Measurements from ENCODE around the gene CACNA1C. TPM values are rescaled to one million over a fixed set of nuclear protein-coding genes. Genes with fewer than 3 reads are reported as not detected.
A peak's percentile ranks its signal among the peaks of the same experiment; 100 is the strongest.

Gene CACNA1C
- total and polyA plus RNA-seq, 5 donors from 2014 or later: 0.02 to 0.14 (median 0.10) TPM

DNA sequence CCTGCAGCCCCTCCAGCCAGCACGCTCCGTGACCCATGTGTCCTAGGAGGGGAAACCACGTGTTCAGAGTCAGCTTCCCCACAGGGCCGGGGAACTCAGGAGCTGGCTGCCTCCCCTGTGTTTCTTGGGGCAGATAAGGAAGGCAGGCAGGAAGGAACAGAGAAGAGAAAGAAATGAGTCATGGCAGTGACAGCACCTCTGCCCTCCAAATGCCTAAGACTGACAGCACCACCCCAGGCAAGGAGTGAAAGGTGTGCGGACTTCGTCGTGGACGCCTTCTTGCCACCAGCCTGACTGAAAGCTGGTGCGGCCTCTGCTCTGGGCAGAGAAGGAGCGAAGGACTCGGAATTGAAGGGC, 575.0 kb downstream of the CACNA1C start:
- Histone ChIP-seq H3K4me3 (ENCODE audit: low read depth, low read length) (no peak overlapping the region), H3K4me1 (ENCODE audit: control insufficient read depth, insufficient read depth, low read length, poor library complexity, severe bottlenecking) (no peaks in the 10 kb centered on the region), H3K27ac (ENCODE audit: insufficient read depth, low read length, poor library complexity, severe bottlenecking) (no peak overlapping the region), H3K27me3 (ENCODE audit: control insufficient read depth, insufficient read depth, low read length) (no peaks in the 10 kb centered on the region), H3K9me3 (ENCODE audit: control insufficient read depth in 2 of 2, low read length in 2 of 2) (no peaks in the 10 kb centered on the region), H3K36me3 (ENCODE audit: control insufficient read depth, insufficient read depth, low read length) (no peaks in the 10 kb centered on the region)
- Mint-ChIP-seq H3K4me3 (no peak overlapping the region), H3K36me3 (no peaks in the 10 kb centered on the region), H3K27me3 (peaks cover 10% of the 10 kb centered on the region), H3K27ac (peak overlapping the region in 1 of 3 donors; percentile 69), H3K4me1 (peaks cover 0 to 5% (median 0%) of the 10 kb centered on the region in 4 donors), H3K9me3 (peaks cover 0 to 1% (median 0%) of the 10 kb centered on the region in 7 donors)
- DNase-seq (peak in 1 of 3 donors; percentile 6), ATAC-seq (ENCODE audit: low read depth in 2 of 2) (no peak)

DNA sequence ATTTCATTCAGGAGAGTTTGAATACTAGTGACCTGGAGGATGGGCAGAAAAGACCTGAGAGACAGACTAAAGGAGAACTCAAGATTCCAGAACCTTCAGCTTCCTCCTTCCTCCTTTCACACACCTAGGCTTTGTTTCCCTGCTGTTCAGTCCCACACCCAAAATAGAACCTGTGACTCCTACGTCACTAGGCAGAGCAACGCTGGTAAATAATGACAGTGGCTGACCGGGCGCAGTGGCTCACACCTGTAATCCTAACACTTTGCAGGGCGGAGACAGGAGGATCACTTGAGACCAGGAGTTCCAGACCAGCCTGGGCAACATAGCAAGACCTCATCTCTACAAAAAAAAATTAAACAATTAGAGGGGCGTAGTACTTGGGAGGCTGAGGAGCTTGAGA, 575.6 kb downstream of the CACNA1C start:
- Histone ChIP-seq H3K4me3 (ENCODE audit: low read depth, low read length) (no peak overlapping the region), H3K9me3 (ENCODE audit: control insufficient read depth in 2 of 2, low read length in 2 of 2) (no peaks in the 10 kb centered on the region), H3K36me3 (ENCODE audit: control insufficient read depth, insufficient read depth, low read length) (no peaks in the 10 kb centered on the region), H3K4me1 (ENCODE audit: control insufficient read depth, insufficient read depth, low read length, poor library complexity, severe bottlenecking) (no peaks in the 10 kb centered on the region), H3K27ac (ENCODE audit: insufficient read depth, low read length, poor library complexity, severe bottlenecking) (no peak overlapping the region), H3K27me3 (ENCODE audit: control insufficient read depth, insufficient read depth, low read length) (no peaks in the 10 kb centered on the region)
- ATAC-seq (ENCODE audit: low read depth in 2 of 2) (no peak), DNase-seq (no peak)
- peaks cover 0 to 1% (median 0%) of the 10 kb centered on the region in 7 donors for H3K9me3 Mint-ChIP-seq
- no peak overlapping the region for H3K27ac Mint-ChIP-seq
- no peaks in the 10 kb centered on the region for H3K36me3 Mint-ChIP-seq
- H3K4me1 Mint-ChIP-seq: peaks cover 0 to 5% (median 0%) of the 10 kb centered on the region in 4 donors
- H3K4me3 Mint-ChIP-seq: no peak overlapping the region
- peaks cover 10% of the 10 kb centered on the region for H3K27me3 Mint-ChIP-seq

DNA sequence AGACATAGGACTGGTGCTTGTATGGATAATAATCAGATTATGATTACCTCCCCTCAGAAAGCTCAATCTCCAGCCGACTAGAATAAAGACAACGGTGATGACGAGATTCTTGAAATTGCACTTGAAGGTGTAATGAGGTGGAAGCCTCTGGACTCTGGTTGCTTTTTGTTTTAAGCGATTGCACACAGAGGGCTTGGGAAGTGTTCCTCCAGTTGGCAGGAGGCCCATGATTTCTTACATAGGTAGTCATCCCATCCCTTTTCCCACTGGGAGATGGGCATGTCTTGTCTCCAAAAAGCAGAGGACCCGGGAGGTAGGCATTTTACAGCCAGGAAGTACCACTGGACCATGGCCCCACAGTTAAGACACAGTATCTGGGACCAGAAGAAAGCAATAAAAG, 576.3 kb downstream of the CACNA1C start:
- Mint-ChIP-seq H3K4me1 (peaks cover 0 to 5% (median 0%) of the 10 kb centered on the region in 4 donors), H3K4me3 (no peak overlapping the region), H3K27ac (no peak overlapping the region), H3K27me3 (peaks cover 10% of the 10 kb centered on the region), H3K36me3 (no peaks in the 10 kb centered on the region), H3K9me3 (peaks cover 0 to 1% (median 0%) of the 10 kb centered on the region in 7 donors)
- Histone ChIP-seq H3K36me3 (ENCODE audit: control insufficient read depth, insufficient read depth, low read length) (no peaks in the 10 kb centered on the region), H3K27me3 (ENCODE audit: control insufficient read depth, insufficient read depth, low read length) (no peaks in the 10 kb centered on the region), H3K4me3 (ENCODE audit: low read depth, low read length) (no peak overlapping the region), H3K27ac (ENCODE audit: insufficient read depth, low read length, poor library complexity, severe bottlenecking) (no peak overlapping the region), H3K9me3 (ENCODE audit: control insufficient read depth in 2 of 2, low read length in 2 of 2) (no peaks in the 10 kb centered on the region), H3K4me1 (ENCODE audit: control insufficient read depth, insufficient read depth, low read length, poor library complexity, severe bottlenecking) (no peaks in the 10 kb centered on the region)
- DNase-seq (no peak), ATAC-seq (ENCODE audit: low read depth in 2 of 2) (no peak)

DNA sequence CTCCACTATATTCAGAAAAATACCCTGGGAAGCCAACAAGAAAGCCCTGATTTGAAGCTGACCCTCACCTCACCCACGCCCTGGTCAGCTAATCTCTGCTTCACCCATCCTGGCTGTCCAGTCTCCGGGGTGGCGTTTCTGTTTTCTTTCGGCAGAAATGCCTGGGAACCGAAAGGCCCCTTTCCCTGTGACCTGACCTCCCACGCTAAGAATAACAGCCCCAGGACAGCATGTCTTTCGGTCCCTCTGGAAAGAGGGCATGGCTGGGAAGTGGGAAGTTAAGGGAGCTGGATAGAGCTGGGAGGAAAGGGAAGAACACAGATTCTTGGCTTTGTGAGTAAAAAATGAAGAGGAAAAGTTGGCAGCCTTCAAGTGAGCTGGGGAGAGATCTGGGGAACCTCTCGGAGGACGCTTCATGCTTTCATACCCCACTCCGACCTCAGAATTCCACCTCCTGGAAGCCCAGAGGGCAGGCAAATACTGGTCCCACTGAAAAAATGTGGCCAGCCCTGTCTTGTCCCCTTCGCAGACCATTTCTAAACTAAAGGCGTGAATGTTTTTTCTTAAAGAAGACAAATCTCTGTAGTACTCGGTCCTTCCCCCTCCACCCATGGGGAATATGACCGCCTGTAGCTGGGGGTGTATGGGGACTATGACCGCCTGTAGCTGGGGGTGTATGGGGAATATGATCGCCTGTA, 579.0 kb downstream of the CACNA1C start:
- Histone ChIP-seq H3K9me3 (ENCODE audit: control insufficient read depth in 2 of 2, low read length in 2 of 2) (no peaks in the 10 kb centered on the region), H3K36me3 (ENCODE audit: control insufficient read depth, insufficient read depth, low read length) (no peaks in the 10 kb centered on the region), H3K27ac (ENCODE audit: insufficient read depth, low read length, poor library complexity, severe bottlenecking) (no peak overlapping the region), H3K27me3 (ENCODE audit: control insufficient read depth, insufficient read depth, low read length) (no peaks in the 10 kb centered on the region), H3K4me3 (ENCODE audit: low read depth, low read length) (no peak overlapping the region), H3K4me1 (ENCODE audit: control insufficient read depth, insufficient read depth, low read length, poor library complexity, severe bottlenecking) (no peaks in the 10 kb centered on the region)
- DNase-seq: no peak
- Mint-ChIP-seq H3K9me3 (peaks cover 0 to 3% (median 0%) of the 10 kb centered on the region in 7 donors), H3K27ac (no peak overlapping the region), H3K4me3 (no peak overlapping the region), H3K27me3 (peaks cover 10% of the 10 kb centered on the region), H3K36me3 (no peaks in the 10 kb centered on the region), H3K4me1 (peaks cover 0 to 5% (median 0%) of the 10 kb centered on the region in 4 donors)
- ATAC-seq (ENCODE audit: low read depth in 2 of 2): no peak

DNA sequence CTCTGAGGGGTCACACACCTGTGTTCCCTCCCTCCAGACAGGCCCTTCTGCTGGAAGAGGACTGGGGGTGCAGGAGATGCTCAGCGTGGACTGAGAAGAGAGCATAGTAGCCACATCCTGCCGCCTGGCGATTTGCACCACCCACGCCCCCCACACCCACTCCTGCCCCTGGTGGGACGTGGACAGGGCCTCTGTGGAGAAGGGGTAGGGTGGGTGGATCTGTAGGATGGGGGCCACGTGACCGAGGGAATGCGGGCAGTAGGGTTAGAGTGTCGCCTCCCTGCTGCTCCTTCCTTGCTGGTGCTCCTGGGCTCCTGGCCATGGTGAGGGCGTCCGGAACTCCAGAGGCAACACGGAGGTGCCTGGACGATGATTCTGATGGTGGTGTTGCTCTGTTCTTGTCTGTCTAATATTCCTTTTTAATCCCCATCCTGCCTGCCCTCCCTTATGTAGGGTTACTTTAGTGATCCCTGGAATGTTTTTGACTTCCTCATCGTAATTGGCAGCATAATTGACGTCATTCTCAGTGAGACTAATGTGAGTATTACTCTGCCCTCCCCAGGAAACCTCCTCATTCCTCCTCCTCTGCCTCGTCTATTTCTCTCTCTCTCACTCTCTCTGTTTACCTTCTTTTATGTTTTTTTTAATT, 580.5 kb downstream of the CACNA1C start:
- ATAC-seq (ENCODE audit: low read depth in 2 of 2) (no peak), DNase-seq (no peak)
- H3K9me3 Mint-ChIP-seq: peaks cover 0 to 3% (median 0%) of the 10 kb centered on the region in 7 donors
- peaks cover 4% of the 10 kb centered on the region for H3K27me3 Mint-ChIP-seq
- H3K4me1 Mint-ChIP-seq: no peaks in the 10 kb centered on the region
- Histone ChIP-seq H3K4me1 (ENCODE audit: control insufficient read depth, insufficient read depth, low read length, poor library complexity, severe bottlenecking) (no peaks in the 10 kb centered on the region), H3K9me3 (ENCODE audit: control insufficient read depth in 2 of 2, low read length in 2 of 2) (no peaks in the 10 kb centered on the region), H3K27me3 (ENCODE audit: control insufficient read depth, insufficient read depth, low read length) (no peaks in the 10 kb centered on the region), H3K36me3 (ENCODE audit: control insufficient read depth, insufficient read depth, low read length) (no peaks in the 10 kb centered on the region), H3K4me3 (ENCODE audit: low read depth, low read length) (no peak overlapping the region), H3K27ac (ENCODE audit: insufficient read depth, low read length, poor library complexity, severe bottlenecking) (no peak overlapping the region)
- no peak overlapping the region for H3K27ac Mint-ChIP-seq
- H3K36me3 Mint-ChIP-seq: no peaks in the 10 kb centered on the region
- no peak overlapping the region for H3K4me3 Mint-ChIP-seq

DNA sequence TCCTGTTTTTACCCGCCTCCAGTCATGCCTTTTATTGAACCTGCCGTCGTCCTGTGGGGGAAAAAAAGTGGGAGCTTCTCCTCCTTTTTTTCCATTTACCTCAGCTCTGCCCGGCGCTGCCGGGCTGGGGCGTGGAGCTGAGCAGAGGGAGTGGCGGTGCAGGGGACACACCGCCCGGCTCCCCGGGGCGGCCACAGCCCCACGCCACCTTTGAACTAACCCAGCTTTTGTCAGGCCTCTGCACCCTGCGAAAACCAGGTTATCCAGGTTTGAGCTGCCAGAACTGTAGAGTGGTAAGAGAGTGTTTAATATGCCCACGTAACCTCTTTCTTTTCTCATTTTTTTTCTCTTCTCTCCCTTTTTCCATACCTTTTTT, 581.0 kb downstream of the CACNA1C start:
- no peaks in the 10 kb centered on the region for H3K9me3 ChIP-seq (ENCODE audit: control insufficient read depth in 2 of 2, low read length in 2 of 2)
- H3K27ac ChIP-seq (ENCODE audit: insufficient read depth, low read length, poor library complexity, severe bottlenecking): no peak overlapping the region
- Mint-ChIP-seq H3K36me3 (no peaks in the 10 kb centered on the region), H3K4me3 (no peak overlapping the region), H3K4me1 (no peaks in the 10 kb centered on the region), H3K27me3 (peaks cover 4% of the 10 kb centered on the region), H3K9me3 (peaks cover 0 to 3% (median 0%) of the 10 kb centered on the region in 7 donors), H3K27ac (no peak overlapping the region)
- H3K4me1 ChIP-seq (ENCODE audit: control insufficient read depth, insufficient read depth, low read length, poor library complexity, severe bottlenecking): no peaks in the 10 kb centered on the region
- H3K36me3 ChIP-seq (ENCODE audit: control insufficient read depth, insufficient read depth, low read length): no peaks in the 10 kb centered on the region
- H3K27me3 ChIP-seq (ENCODE audit: control insufficient read depth, insufficient read depth, low read length): no peaks in the 10 kb centered on the region
- no peak for DNase-seq
- no peak overlapping the region for H3K4me3 ChIP-seq (ENCODE audit: low read depth, low read length)
- no peak for ATAC-seq (ENCODE audit: low read depth in 2 of 2)

DNA sequence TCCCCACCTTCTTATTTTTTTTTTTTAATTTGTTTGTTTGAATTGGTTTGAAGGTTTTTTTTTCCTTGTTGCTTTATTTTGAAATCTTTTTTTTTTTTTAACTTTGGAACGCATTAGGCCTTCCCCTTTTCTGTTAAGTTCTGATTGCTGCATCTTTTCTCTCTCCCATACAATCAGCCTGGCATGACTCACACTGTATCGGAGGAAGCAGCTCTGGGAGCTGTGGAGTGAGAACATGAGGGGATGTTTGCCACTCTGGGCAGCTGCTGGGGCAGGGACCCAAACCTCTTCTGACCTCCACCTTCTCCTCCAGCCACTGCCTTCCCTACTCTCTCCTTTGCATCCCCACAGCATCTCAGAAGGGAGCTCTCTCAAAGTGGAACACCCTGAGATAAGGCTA, 581.7 kb downstream of the CACNA1C start:
- H3K36me3 ChIP-seq (ENCODE audit: control insufficient read depth, insufficient read depth, low read length): no peaks in the 10 kb centered on the region
- no peaks in the 10 kb centered on the region for H3K4me1 ChIP-seq (ENCODE audit: control insufficient read depth, insufficient read depth, low read length, poor library complexity, severe bottlenecking)

More for the DNA sequence above, 581.7 kb downstream of the CACNA1C start:
- H3K9me3 ChIP-seq (ENCODE audit: control insufficient read depth in 2 of 2, low read length in 2 of 2): no peaks in the 10 kb centered on the region
- H3K27ac Mint-ChIP-seq: no peak overlapping the region
- no peaks in the 10 kb centered on the region for H3K4me1 Mint-ChIP-seq
- no peaks in the 10 kb centered on the region for H3K36me3 Mint-ChIP-seq
- no peak overlapping the region for H3K27ac ChIP-seq (ENCODE audit: insufficient read depth, low read length, poor library complexity, severe bottlenecking)
- no peak overlapping the region for H3K4me3 Mint-ChIP-seq
- peaks cover 0 to 3% (median 0%) of the 10 kb centered on the region in 7 donors for H3K9me3 Mint-ChIP-seq
- DNase-seq (no peak), ATAC-seq (ENCODE audit: low read depth in 2 of 2) (no peak)
- no peak overlapping the region for H3K4me3 ChIP-seq (ENCODE audit: low read depth, low read length)
- H3K27me3 ChIP-seq (ENCODE audit: control insufficient read depth, insufficient read depth, low read length): no peaks in the 10 kb centered on the region
- peaks cover 4% of the 10 kb centered on the region for H3K27me3 Mint-ChIP-seq
